Rectal smooth muscle tissue (tissue), 1 donor: ENCODE measurements around the gene FOXA3.
"Not testable (repeated sequence)": the region's sequence is repeated elsewhere in the genome, so short reads cannot be mapped to it uniquely, and the experiment has no call there.

Experiments used
- H3K27ac ChIP-seq: one replicate; pipeline ENCODE4 v1.7.0; 2013; ENCODE audit warnings: low read depth, low read length, inconsistent platforms
- H3K27me3 ChIP-seq: one replicate; pipeline ENCODE4 v1.7.0; 2013; ENCODE audit warnings: low read length; ENCODE audit not compliant: control insufficient read depth, insufficient read depth
- H3K36me3 ChIP-seq: one replicate; pipeline ENCODE4 v1.7.0; 2013; ENCODE audit warnings: low read length; ENCODE audit not compliant: control insufficient read depth, insufficient read depth
- H3K4me1 ChIP-seq: one replicate; pipeline ENCODE4 v1.7.0; 2013; ENCODE audit warnings: low read length; ENCODE audit not compliant: control insufficient read depth, insufficient read depth
- H3K4me3 ChIP-seq: one replicate; pipeline ENCODE4 v1.7.0; 2013; ENCODE audit warnings: low read length
- H3K9ac ChIP-seq: one replicate; pipeline ENCODE4 v1.7.0; 2013; ENCODE audit warnings: low read length

FOXA3 gene

DNA sequence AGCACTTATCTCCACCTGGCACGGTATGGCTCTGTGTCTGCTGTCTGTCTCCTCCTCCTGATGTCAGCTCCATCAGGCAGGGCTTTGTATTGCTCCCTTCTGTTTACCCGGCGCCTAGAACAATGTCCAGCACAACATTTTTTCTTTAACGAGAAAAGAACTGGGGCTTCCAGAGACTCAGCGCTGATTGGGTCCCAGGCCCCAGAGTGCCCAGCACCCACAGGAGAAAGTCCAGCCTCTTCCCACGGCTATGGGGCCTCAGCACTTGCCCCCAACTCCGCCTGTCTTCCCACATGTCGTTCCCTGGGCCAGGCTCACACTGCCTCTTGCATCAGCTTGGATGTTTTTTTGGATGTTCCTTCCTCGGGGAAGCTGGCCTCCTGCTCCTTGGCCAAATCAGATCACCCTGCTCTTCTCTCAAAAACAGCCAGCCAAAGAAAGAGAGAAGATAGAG lies 31.4 kb downstream of the FOXA3 start:
- no peak overlapping the region for H3K9ac ChIP-seq
- H3K4me1 ChIP-seq: no peaks in the 10 kb centered on the region
- H3K27me3 ChIP-seq: no peaks in the 10 kb centered on the region
- H3K4me3 ChIP-seq: no peak overlapping the region
- no peak overlapping the region for H3K27ac ChIP-seq
- peaks cover 12% of the 10 kb centered on the region for H3K36me3 ChIP-seq

GRCh38 chr19:45895983-45896599 lies 32.0 kb downstream of the FOXA3 start:
- H3K4me3 ChIP-seq, H3K9ac ChIP-seq, H3K27ac ChIP-seq, H3K4me1 ChIP-seq, H3K27me3 ChIP-seq: not testable (repeated sequence)
- peaks cover 12% of the 10 kb centered on the region for H3K36me3 ChIP-seq

DNA sequence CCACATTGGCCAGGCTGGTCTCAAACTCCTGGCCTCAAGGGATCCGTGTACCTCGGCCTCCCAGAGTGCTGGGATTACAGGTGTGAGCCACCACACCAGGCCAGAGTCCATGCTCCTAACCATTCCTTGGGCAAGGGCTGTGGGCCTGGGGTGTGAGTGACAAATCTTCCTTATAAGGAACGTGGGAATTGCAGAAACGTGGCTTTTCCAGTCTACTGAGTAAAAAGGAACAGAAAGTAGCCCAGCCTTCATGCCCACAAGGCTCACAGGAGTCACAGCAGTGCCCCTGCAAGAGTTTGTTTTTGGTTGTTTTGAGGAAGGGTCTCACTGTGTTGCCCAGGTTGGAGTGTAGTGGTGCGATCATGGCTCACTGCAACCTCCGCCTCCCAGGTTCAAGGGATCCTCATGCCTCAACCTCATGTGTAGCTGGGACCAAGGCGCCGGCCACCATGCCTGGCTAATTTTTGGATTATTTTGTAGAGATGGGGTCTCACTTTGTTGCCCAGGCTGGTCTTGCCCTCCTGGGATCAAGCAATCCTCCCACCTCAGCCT lies 33.2 kb downstream of the FOXA3 start:
- Histone ChIP-seq H3K4me3 (no peak overlapping the region), H3K27me3 (no peaks in the 10 kb centered on the region), H3K36me3 (peaks cover 12% of the 10 kb centered on the region), H3K9ac (no peak overlapping the region), H3K4me1 (peaks cover 6% of the 10 kb centered on the region), H3K27ac (no peak overlapping the region)

GRCh38 chr19:45899253-45899652 lies 35.1 kb downstream of the FOXA3 start:
- Histone ChIP-seq H3K27ac (no peak overlapping the region), H3K4me3 (no peak overlapping the region), H3K27me3 (no peaks in the 10 kb centered on the region), H3K36me3 (peaks cover 12% of the 10 kb centered on the region), H3K4me1 (peaks cover 9% of the 10 kb centered on the region), H3K9ac (no peak overlapping the region)

DNA sequence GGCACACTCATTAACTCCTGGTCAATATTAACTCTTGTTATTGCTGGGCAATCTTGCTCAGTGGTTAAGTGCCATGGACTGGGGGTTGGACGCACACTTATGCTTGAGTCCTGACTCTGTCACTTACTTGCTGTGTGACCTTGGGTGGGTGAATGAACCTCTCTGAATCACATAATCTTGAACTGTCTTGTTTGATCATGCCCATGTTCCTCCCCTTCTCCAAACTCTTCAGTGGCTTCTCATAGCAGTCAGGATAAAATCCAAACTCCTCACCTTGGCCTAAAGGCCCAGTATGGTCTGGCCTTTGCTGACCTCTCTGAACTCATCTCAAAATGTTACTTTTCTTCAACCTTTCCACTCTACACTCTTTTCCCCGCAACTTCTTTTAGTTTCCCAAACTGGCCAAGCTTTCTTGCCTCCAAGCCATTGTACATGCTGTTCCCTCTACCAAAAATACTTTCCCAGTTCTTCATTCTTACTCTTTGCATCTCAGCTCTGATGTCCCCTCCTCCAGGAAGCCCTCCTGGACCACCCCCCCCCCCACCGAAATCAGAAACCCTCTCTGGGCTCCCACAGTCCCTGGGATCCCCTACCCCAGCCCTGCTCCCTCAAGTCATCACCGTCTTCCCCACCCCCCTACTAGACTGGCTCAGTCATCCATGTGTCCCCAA lies 35.9 kb downstream of the FOXA3 start:
- Histone ChIP-seq H3K4me3 (no peak overlapping the region), H3K36me3 (peaks cover 9% of the 10 kb centered on the region)

GRCh38 chr19:45900738-45901431 lies 36.8 kb downstream of the FOXA3 start:
- Histone ChIP-seq H3K9ac (peak overlapping the region; percentile 41), H3K27ac (no peak overlapping the region)

More for the DNA sequence above, 35.9 kb downstream of the FOXA3 start:
- Histone ChIP-seq H3K27me3 (no peaks in the 10 kb centered on the region), H3K9ac (no peak overlapping the region), H3K27ac (no peak overlapping the region), H3K4me1 (peaks cover 9% of the 10 kb centered on the region)

GRCh38 chr19:45901432-45901911 lies 37.3 kb downstream of the FOXA3 start:
- Histone ChIP-seq H3K4me3 (peak overlapping the region; percentile 92), H3K36me3 (peaks cover 9% of the 10 kb centered on the region), H3K27me3 (no peaks in the 10 kb centered on the region), H3K9ac (no peak overlapping the region), H3K4me1 (peaks cover 9% of the 10 kb centered on the region), H3K27ac (no peak overlapping the region)

More at GRCh38 chr19:45900738-45901431, 36.8 kb downstream of the FOXA3 start:
- peaks cover 9% of the 10 kb centered on the region for H3K4me1 ChIP-seq
- peaks cover 9% of the 10 kb centered on the region for H3K36me3 ChIP-seq
- H3K4me3 ChIP-seq: peak overlapping the region; percentile 54
- H3K27me3 ChIP-seq: no peaks in the 10 kb centered on the region

GRCh38 chr19:45901912-45902650 lies 38.0 kb downstream of the FOXA3 start, which contains the start of gene MYPOP:
MYPOP (minus strand) TSS chr19:45902613; CDS start chr19:45901773, 840 bp downstream.
- Histone ChIP-seq H3K36me3 (peaks cover 9% of the 10 kb centered on the region), H3K27me3 (no peaks in the 10 kb centered on the region), H3K4me3 (peak within 1 kb of the TSS; percentile 93), H3K9ac (peak within 1 kb of the TSS; percentile 90), H3K27ac (peak within 1 kb of the TSS; percentile 77), H3K4me1 (peaks cover 9% of the 10 kb centered on the region)

- Histone ChIP-seq H3K27ac (peak overlapping the region; percentile 77), H3K4me3 (peak overlapping the region; percentile 93), H3K4me1 (peaks cover 9% of the 10 kb centered on the region), H3K9ac (peak overlapping the region; percentile 45), H3K36me3 (peaks cover 6% of the 10 kb centered on the region), H3K27me3 (no peaks in the 10 kb centered on the region)
Measured at GRCh38 chr19:45902651-45903625, 38.8 kb downstream of the FOXA3 start.

DNA sequence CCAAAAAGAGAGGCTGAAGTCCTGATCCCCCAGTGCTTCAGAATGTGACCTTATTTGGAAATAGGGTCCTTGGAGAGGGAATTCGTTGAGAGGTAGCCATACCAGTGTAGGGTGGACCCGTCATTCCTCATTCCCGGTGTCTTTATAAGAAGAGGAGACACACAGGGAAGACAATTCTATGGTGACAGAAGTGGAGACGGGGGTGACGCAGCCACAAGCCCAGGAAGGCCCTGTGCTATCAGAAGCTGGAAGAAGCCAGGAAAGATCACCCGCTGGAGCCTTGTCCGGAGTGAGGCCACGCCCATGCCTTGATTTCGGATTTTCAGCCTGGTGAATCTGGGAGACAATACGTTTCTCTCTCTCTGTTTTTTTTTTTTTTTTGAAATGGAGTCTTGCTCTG lies 40.9 kb downstream of the FOXA3 start:
- peaks cover 9% of the 10 kb centered on the region for H3K4me1 ChIP-seq
- H3K27me3 ChIP-seq: no peaks in the 10 kb centered on the region
- H3K36me3 ChIP-seq: no peaks in the 10 kb centered on the region
- H3K27ac ChIP-seq: no peak overlapping the region
- no peak overlapping the region for H3K4me3 ChIP-seq
- H3K9ac ChIP-seq: no peak overlapping the region

- Histone ChIP-seq H3K4me3 (no peak overlapping the region), H3K36me3 (no peaks in the 10 kb centered on the region), H3K27me3 (no peaks in the 10 kb centered on the region), H3K4me1 (peaks cover 4% of the 10 kb centered on the region), H3K9ac (no peak overlapping the region), H3K27ac (no peak overlapping the region)
Measured at GRCh38 chr19:45906221-45906620, 42.1 kb downstream of the FOXA3 start.
